Body of pancreas (tissue), 4 donors: Measurements from ENCODE around the gene TPCN2. TPM values are rescaled to one million over a fixed set of nuclear protein-coding genes. Genes with fewer than 3 reads are reported as not detected.
A peak's percentile ranks its signal among the peaks of the same experiment; 100 is the strongest.

Experiments used
- ATAC-seq: fragments of 150-250 bp; one replicate; pipeline ENCODE4 v1.9.1; 2016
- DNase-seq, 4 donors: peaks; one replicate each; pipeline ENCODE4 v3.0.0-alpha.2; 2019
- H3K27ac ChIP-seq, 4 donors: fragments of 200-600 bp; sonication (generic); 1 replicate in 3 of 4; 2 replicates in 1 of 4; pipeline versions ENCODE4 v1.5.1 to v1.6.1; 2016 to 2019; ENCODE audit warnings: mild to moderate bottlenecking in 1 of 4, mixed read lengths in 1 of 4, moderate library complexity in 1 of 4
- H3K27me3 ChIP-seq, 2 donors: fragments of 200-600 bp; sonication (generic); one replicate each; pipeline ENCODE4 v1.6.0; 2016; ENCODE audit warnings: mild to moderate bottlenecking in 1 of 2
- H3K36me3 ChIP-seq, 2 donors: fragments of 200-600 bp; sonication (generic); replicated peaks in 1 of 2; 2 replicates each; pipeline ENCODE4 v1.5.1; 2016; ENCODE audit warnings: low read depth in 2 of 2; ENCODE audit not compliant: insufficient read depth in 1 of 2
- H3K4me1 ChIP-seq: fragments of 200-600 bp; sonication (generic); one replicate; pipeline ENCODE4 v1.6.0; 2016
- H3K4me3 ChIP-seq, 2 donors: fragments of 200-600 bp; sonication (generic); 1 replicate in 1 of 2; 2 replicates in 1 of 2; pipeline ENCODE4 v1.5.1; 2016 to 2019
- H3K9me3 ChIP-seq, 3 donors: fragments of 200-600 bp; sonication (generic); 1 replicate in 2 of 3; 2 replicates in 1 of 3; pipeline ENCODE4 v1.5.1; 2016
- CTCF ChIP-seq, 7 experiments: fragments of 450-650 bp in 4 of 7; fragments of 200-600 bp in 3 of 7; sonication (generic) in 3 of 7; IDR thresholded peaks; one replicate each; pipeline ENCODE4 v1.5.1; 2016 to 2019; ENCODE audit warnings: antibody characterized with exemption in 7 of 7
- POLR2A ChIP-seq, 3 donors: fragments of 450-650 bp; IDR thresholded peaks; one replicate each; pipeline ENCODE4 v1.6.1; 2016; ENCODE audit warnings: antibody characterized with exemption in 3 of 3, mild to moderate bottlenecking in 2 of 3
- WGBS, 2 donors: methylation state at CpG; one replicate each; pipeline ENCODE4 v1.1.5; 2017; 5-methylcytosine and 5-hydroxymethylcytosine counted together
- intact Hi-C: fragments of 100-400 bp; cut with DNase I; formaldehyde crosslinking; loops from one replicate; pipeline ENCODE4 v1.15.1; 2023
- total RNA-seq, 2 donors: library from RNA; depleted of rRNA; stranded (reverse); fragments of >200 nt; gene quantifications; one replicate each; pipeline ENCODE4 v1.1.0, GENCODE V29; 2016

Gene TPCN2
- total RNA-seq, 2 donors from 2014 or later = 10.9 to 18.9 TPM

GRCh38 chr11:69119190-69119589, 70.5 kb downstream of the TPCN2 start:
- H3K4me1 ChIP-seq = peaks cover 47% of the 10 kb centered on the region
- H3K9me3 ChIP-seq = no peaks in the 10 kb centered on the region
- no peak overlapping the region for H3K27ac ChIP-seq
- H3K36me3 ChIP-seq = no peaks in the 10 kb centered on the region
- H3K4me3 ChIP-seq = no peak overlapping the region
- TF ChIP-seq CTCF (IDR thresholded peaks at IDR 0.05) = no peak
- no peak for TF ChIP-seq POLR2A (IDR thresholded peaks at IDR 0.05)
- intact Hi-C loops = no loop called here
- ATAC-seq (no peak), DNase-seq (no peak)
- no peaks in the 10 kb centered on the region for H3K27me3 ChIP-seq
- WGBS, 2 donors = 84 to 93% methylated on average over 2 of the region's 2 CpGs

GRCh38 chr11:69120096-69120875, 71.6 kb downstream of the TPCN2 start:
- H3K27me3 ChIP-seq = no peaks in the 10 kb centered on the region
- no peak for TF ChIP-seq CTCF (IDR thresholded peaks at IDR 0.05)
- TF ChIP-seq POLR2A (IDR thresholded peaks at IDR 0.05) = no peak
- H3K27ac ChIP-seq = no peak overlapping the region
- DNase-seq = peak in 1 of 4 donors; percentile 8
- WGBS, 2 donors = 84 to 87% methylated on average over 18 to 21 of the region's 21 CpGs
- no peak overlapping the region for H3K4me3 ChIP-seq
- intact Hi-C loops = no loop called here
- H3K4me1 ChIP-seq = peaks cover 36% of the 10 kb centered on the region
- no peaks in the 10 kb centered on the region for H3K36me3 ChIP-seq
- no peaks in the 10 kb centered on the region for H3K9me3 ChIP-seq
- no peak for ATAC-seq

- TF ChIP-seq POLR2A (IDR thresholded peaks at IDR 0.05) (no peak), CTCF (IDR thresholded peaks at IDR 0.05) (no peak)
- Histone ChIP-seq H3K4me1 (peaks cover 29% of the 10 kb centered on the region), H3K4me3 (no peak overlapping the region), H3K27me3 (no peaks in the 10 kb centered on the region), H3K36me3 (no peaks in the 10 kb centered on the region), H3K9me3 (no peaks in the 10 kb centered on the region), H3K27ac (peak overlapping the region in 1 of 4 donors; percentile 80)
- ATAC-seq (no peak), DNase-seq (peak in 1 of 4 donors; percentile 9)
- 77 to 81% methylated on average over 6 to 9 of the region's 9 CpGs for WGBS, 2 donors
- intact Hi-C loops = no loop called here
Measured at GRCh38 chr11:69121021-69121420, 72.3 kb downstream of the TPCN2 start.

- intact Hi-C loops = no loop called here
- no peak for ATAC-seq
- WGBS, 2 donors = 83 to 85% methylated on average over 15 to 19 of the region's 19 CpGs
- H3K4me1 ChIP-seq = peaks cover 34% of the 10 kb centered on the region
- H3K27me3 ChIP-seq = no peaks in the 10 kb centered on the region
- TF ChIP-seq POLR2A (IDR thresholded peaks at IDR 0.05) = no peak
- no peak for TF ChIP-seq CTCF (IDR thresholded peaks at IDR 0.05)
- peak overlapping the region in 3 of 4 donors; percentile 80 for H3K27ac ChIP-seq
- H3K9me3 ChIP-seq = no peaks in the 10 kb centered on the region
- DNase-seq = peak in 1 of 4 donors; percentile 9
- no peaks in the 10 kb centered on the region for H3K36me3 ChIP-seq
- H3K4me3 ChIP-seq = no peak overlapping the region
Measured at GRCh38 chr11:69121621-69122325, 73.0 kb downstream of the TPCN2 start.
